HepG2 (cell line): ENCODE results near the gene STYXL1. TPM values are rescaled to one million over a fixed set of nuclear protein-coding genes. Genes with fewer than 3 reads are reported as not detected.

Experiments
- ATAC-seq: fragments of 200-7000 bp; cut with Tn5 transposase; 3 replicates; pipeline ENCODE4 v1.9.1; 2020; ENCODE audit warnings: mild to moderate bottlenecking, moderate library complexity
- BruUV-seq: library from RNA; stranded (reverse); fragments of 400-500 nt; replicated peaks from 2 replicates; lab custom pipeline; 2021; lab: Mats Ljungman, UMichigan
- CTCF ChIA-PET: fragments of 300-600 bp; formaldehyde crosslinking; extraction: SDS; loops from one replicate; lab custom pipeline; 2021; ENCODE audit warnings: low total read pairs, inconsistent platforms, low intra/inter-chr PET ratio; lab: Yijun Ruan, JAX
- POLR2A ChIA-PET: fragments of 350-600 bp; sonication (Branson Sonifier 250); formaldehyde crosslinking; loops from one replicate; lab custom pipeline; 2020; ENCODE audit warnings: antibody characterized with exemption, inconsistent platforms; lab: Yijun Ruan, JAX
- DNase-seq: peaks from one replicate; pipeline ENCODE4 v3.0.0-alpha.2; 2015; ENCODE audit warnings: low spot score
- FAIRE-seq: peaks from 3 replicates; lab custom pipeline; 2011; peaks lifted over from hg19 to GRCh38; lab: Jason Lieb, UNC
- H2AFZ ChIP-seq: one replicate; pipeline ENCODE4 v1.6.1; 2011; ENCODE audit warnings: low read length, inconsistent platforms
- H3K27ac ChIP-seq: fragments of 300-600 bp; 3 replicates; pipeline ENCODE4 v1.8.0; 2011; ENCODE audit warnings: mixed run types, mild to moderate bottlenecking, mixed read lengths, low read length, inconsistent platforms; ENCODE audit not compliant: insufficient read depth; ENCODE audit errors: extremely low read length
- H3K27me3 ChIP-seq, 2 experiments: fragments of 200-600 bp in 1 of 2; 2 replicates in 1 of 2; 3 replicates in 1 of 2; pipeline versions ENCODE4 v1.6.0 to v1.8.0; 2011; ENCODE audit warnings: low read length in 2 of 2, mild to moderate bottlenecking in 2 of 2, moderate library complexity in 2 of 2, inconsistent platforms in 1 of 2; ENCODE audit not compliant: insufficient read depth in 2 of 2, control insufficient read depth in 1 of 2
- H3K36me3 ChIP-seq, 2 experiments: fragments of 200-600 bp in 1 of 2; replicated peaks in 1 of 2; 2 replicates in 1 of 2; 3 replicates in 1 of 2; pipeline versions ENCODE4 v1.5.1 to v1.8.0; 2011; ENCODE audit warnings: low read length in 2 of 2, inconsistent platforms in 1 of 2; ENCODE audit not compliant: insufficient read depth in 2 of 2, control insufficient read depth in 1 of 2
- H3K4me1 ChIP-seq: 2 replicates; pipeline ENCODE4 v1.5.1; 2012; ENCODE audit warnings: low read length, inconsistent platforms; ENCODE audit not compliant: insufficient read depth
- H3K4me2 ChIP-seq: 2 replicates; pipeline ENCODE4 v1.6.0; 2011; ENCODE audit warnings: low read depth, low read length, inconsistent platforms
- H3K4me3 ChIP-seq, 3 experiments: fragments of 200-600 bp in 1 of 3; sonication (generic), shearing (Covaris generic) in 1 of 3; replicated peaks in 1 of 3; 2 replicates each; pipeline ENCODE4 v1.5.1; 2011 to 2016; ENCODE audit warnings: low read length in 3 of 3, inconsistent platforms in 2 of 3, low read depth in 2 of 3, mild to moderate bottlenecking in 2 of 3, control low read depth in 1 of 3, mixed read lengths in 1 of 3; ENCODE audit not compliant: insufficient read depth in 1 of 3
- H3K79me2 ChIP-seq: one replicate; pipeline ENCODE4 v1.6.1; 2011; ENCODE audit warnings: low read length, inconsistent platforms; ENCODE audit not compliant: insufficient read depth
- H3K9ac ChIP-seq: 2 replicates; pipeline ENCODE4 v1.6.0; 2011; ENCODE audit warnings: mild to moderate bottlenecking, low read depth, low read length, inconsistent platforms; ENCODE audit not compliant: insufficient read depth
- H3K9me3 ChIP-seq: 2 replicates; pipeline ENCODE4 v1.5.1; 2012; ENCODE audit warnings: mild to moderate bottlenecking, low read length
- H4K20me1 ChIP-seq: 2 replicates; pipeline ENCODE4 v1.6.0; 2011; ENCODE audit warnings: inconsistent platforms, mild to moderate bottlenecking, low read length, moderate library complexity; ENCODE audit not compliant: insufficient read depth
- AGO2 ChIP-seq: fragments of 200-400 bp; formaldehyde crosslinking; optimal IDR thresholded peaks from 2 replicates; pipeline ENCODE3; 2017; ENCODE audit warnings: mild to moderate bottlenecking, low read depth, low read length, moderate library complexity
- ATF2 ChIP-seq: sonication (generic); formaldehyde crosslinking; IDR thresholded peaks from 2 replicates; pipeline ENCODE4 v1.4.0; 2020; ENCODE audit warnings: missing genetic modification reagents
- ATF5 ChIP-seq: sonication (generic); formaldehyde crosslinking; IDR thresholded peaks from 2 replicates; pipeline ENCODE4 v1.4.0; 2020; ENCODE audit warnings: mild to moderate bottlenecking, low read depth, missing genetic modification reagents
- FOXM1 ChIP-seq: sonication (generic); formaldehyde crosslinking; IDR thresholded peaks from 2 replicates; pipeline ENCODE4 v1.5.0; 2020; ENCODE audit warnings: missing genetic modification reagents
- MBNL3 ChIP-seq: fragments of 250-450 bp; sonication (Bioruptor Pico); conservative IDR thresholded peaks from 2 replicates; pipeline ENCODE4 v1.8.0; 2022; ENCODE audit warnings: mild to moderate bottlenecking, inconsistent platforms
- MYNN ChIP-seq: sonication (generic); formaldehyde crosslinking; IDR thresholded peaks from 2 replicates; pipeline ENCODE4 v1.4.0; 2020; ENCODE audit warnings: mild to moderate bottlenecking, low read depth, missing genetic modification reagents
- NR2F2 ChIP-seq: IDR thresholded peaks from 2 replicates; pipeline ENCODE4 v1.6.1; 2012; ENCODE audit warnings: low read depth, inconsistent platforms, borderline replicate concordance
- POLR2A ChIP-seq, 2 experiments: IDR thresholded peaks; 2 replicates each; pipeline ENCODE4 v1.6.1; 2011; ENCODE audit warnings: low read depth in 2 of 2, low read length in 2 of 2, mild to moderate bottlenecking in 1 of 2, moderate library complexity in 1 of 2; ENCODE audit not compliant: insufficient read depth in 1 of 2
- RBFOX2 ChIP-seq: fragments of 200-400 bp; formaldehyde crosslinking; IDR thresholded peaks from 2 replicates; pipeline ENCODE4 v1.6.1; 2017; ENCODE audit warnings: low read depth, mild to moderate bottlenecking, low read length
- TBP ChIP-seq: sonication (generic); formaldehyde crosslinking; IDR thresholded peaks from 2 replicates; pipeline ENCODE4 v1.5.0; 2020; ENCODE audit warnings: missing genetic modification reagents
- XBP1 ChIP-seq: sonication (generic); formaldehyde crosslinking; IDR thresholded peaks from 2 replicates; pipeline ENCODE4 v1.5.0; 2020; ENCODE audit warnings: missing genetic modification reagents
- ZBTB38 ChIP-seq: sonication (generic); formaldehyde crosslinking; IDR thresholded peaks from 2 replicates; pipeline ENCODE4 v1.5.1; 2020; ENCODE audit warnings: mild to moderate bottlenecking, missing genetic modification reagents
- ZC3H13 ChIP-seq: sonication (generic); formaldehyde crosslinking; IDR thresholded peaks from 2 replicates; pipeline ENCODE4 v1.8.1; 2023; ENCODE audit warnings: mild to moderate bottlenecking, missing genetic modification reagents, moderate library complexity
- ZNF710 ChIP-seq: sonication (generic); formaldehyde crosslinking; IDR thresholded peaks from 2 replicates; pipeline ENCODE4 v1.5.0; 2020; ENCODE audit warnings: mild to moderate bottlenecking, missing genetic modification reagents, borderline replicate concordance
- ZNF879 ChIP-seq: sonication (generic); formaldehyde crosslinking; IDR thresholded peaks from 2 replicates; pipeline ENCODE4 v1.8.1; 2023; ENCODE audit warnings: missing genetic modification reagents
- WGBS: methylation state at CpG from one replicate; pipeline ENCODE4 v1.1.6; 2017; ENCODE audit warnings: low lambda C conversion rate; 5-methylcytosine and 5-hydroxymethylcytosine counted together
- in situ Hi-C: cut with HindIII; loops from 2 replicates; pipeline ENCODE4 v1.10.0; 2017; ENCODE audit warnings: low pct_unique_long_range_greater_than_20kb; ENCODE audit not compliant: extremely low pct_ligation_motif_present
- intact Hi-C: fragments of 100-400 bp; cut with micrococcal nuclease; formaldehyde crosslinking; loops from one replicate; pipeline ENCODE4 v1.10.0; 2022; ENCODE audit not compliant: unreplicated experiment
- polyA plus RNA-seq, 8 experiments: library from polyadenylated mRNA; depleted of rRNA in 3 of 8; stranded (reverse) in 7 of 8; unstranded in 1 of 8; fragments of >200 nt; fragmentation: Illumina TruSeq in 4 of 8; extraction: Trizol in 4 of 8; gene quantifications; 2 replicates each; pipeline versions ENCODE4 v1.2.1 to v1.2.3, GENCODE V29; 2011 to 2016; ENCODE audit warnings: low read depth in 4 of 8, missing spikeins in 1 of 8, mixed read lengths in 1 of 8; ENCODE audit not compliant: insufficient read depth in 1 of 8
- total RNA-seq, 5 experiments: library from RNA; depleted of rRNA; stranded (reverse); fragments of >200 nt; fragmentation: Illumina TruSeq; extraction: Trizol; gene quantifications; 2 replicates each; pipeline ENCODE4 v1.2.3, GENCODE V29; 2016; ENCODE audit warnings: low read depth in 1 of 5

Gene STYXL1
- total and polyA plus RNA-seq, 2 of the 13 experiments (the other 11 are each of a cell fraction or from before 2014, with no cell fraction given) = 23.9 to 38.3 TPM

- H3K4me1 ChIP-seq = peaks cover 4% of the 10 kb centered on the region
- 97% methylated on average over 43 of the region's 47 CpGs for WGBS
- H3K27ac ChIP-seq = no peak overlapping the region
- ChIA-PET CTCF (no interaction called here), POLR2A (no interaction called here)
- no peaks in the 10 kb centered on the region; the same call in 1 of the 2 replicates for H4K20me1 ChIP-seq
- H2AFZ ChIP-seq = no peak overlapping the region
- in situ Hi-C loops = no loop called here
- no peaks in the 10 kb centered on the region for H3K79me2 ChIP-seq
- H3K36me3 ChIP-seq = peaks cover 34 to 44% of the 10 kb centered on the region in 2 experiments; a peak in 4 of 5 replicates
- TF ChIP-seq NR2F2 = no peak
- TF ChIP-seq XBP1 = no peak
- peak; percentile 47 for TF ChIP-seq AGO2
- TF ChIP-seq ATF2 (CRISPR knock-in tag) = no peak
- 0 out of 2 replicates have a peak, but pooled peaks have one; percentile 18 for TF ChIP-seq ZBTB38 (CRISPR knock-in tag)
- TF ChIP-seq POLR2A (IDR thresholded peaks at IDR 0.05; ENCODE audit: insufficient read depth in 1 of 2, low read depth in 2 of 2, low read length in 2 of 2) = 0 out of 4 replicates have a peak, but pooled peaks of 1 of the 2 experiments have one; percentile 12
- TF ChIP-seq RBFOX2 = peak; percentile 14
- TF ChIP-seq MBNL3 (CRISPR knock-in tag) = no peak
- no peak for TF ChIP-seq ZNF710 (CRISPR knock-in tag)
- no peak for TF ChIP-seq ATF5 (CRISPR knock-in tag)
- TF ChIP-seq ZNF879 (CRISPR knock-in tag) = no peak
- no peak for TF ChIP-seq MYNN
- no peak for TF ChIP-seq FOXM1 (CRISPR knock-in tag)
- peak; percentile 63 for TF ChIP-seq ZC3H13
- no peak for TF ChIP-seq TBP
- peak; percentile 4; the same call in 2 of the 3 replicates for ATAC-seq
- no peak for FAIRE-seq
- H3K9me3 ChIP-seq = no peaks in the 10 kb centered on the region
- H3K27me3 ChIP-seq = no peaks in the 10 kb centered on the region
- DNase-seq = no peak
- no TSS peak for BruUV-seq
- H3K9ac ChIP-seq = no peak overlapping the region
- no peak overlapping the region for H3K4me2 ChIP-seq
- intact Hi-C loops = no loop called here
- no peak overlapping the region for H3K4me3 ChIP-seq
Observed at GRCh38 chr7:76072243-76073148, 24.7 kb upstream of the STYXL1 start.
